ENCODE data around the gene CCDC148.
"Not testable (repeated sequence)": the region's sequence is repeated elsewhere in the genome, so short reads cannot be mapped to it uniquely, and the experiment has no call there.

The CCDC148 gene

GRCh38 chr2:158357699-158358098, 98.9 kb downstream of the CCDC148 start:
- DNase-seq (ENCODE audit: low read depth, low spot score), result no peak

DNA sequence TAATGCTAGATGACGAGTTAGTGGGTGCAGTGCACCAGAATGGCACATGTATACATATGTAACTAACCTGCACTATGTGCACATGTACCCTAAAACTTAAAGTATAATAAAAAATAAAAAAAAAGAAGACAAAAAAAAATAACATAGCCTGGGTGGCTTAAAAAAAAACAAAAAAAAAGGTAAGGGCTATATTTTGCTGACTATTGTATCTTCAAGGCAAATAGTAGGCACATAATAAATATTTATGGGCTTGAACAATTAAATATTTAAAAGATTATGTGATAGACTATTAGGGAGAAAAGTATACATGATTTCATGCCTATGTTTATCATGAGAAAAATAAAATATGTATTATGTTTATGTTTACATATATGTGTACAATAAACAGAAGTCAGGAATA, 99.4 kb downstream of the CCDC148 start:
- no peak for DNase-seq (ENCODE audit: low read depth, low spot score)

DNA sequence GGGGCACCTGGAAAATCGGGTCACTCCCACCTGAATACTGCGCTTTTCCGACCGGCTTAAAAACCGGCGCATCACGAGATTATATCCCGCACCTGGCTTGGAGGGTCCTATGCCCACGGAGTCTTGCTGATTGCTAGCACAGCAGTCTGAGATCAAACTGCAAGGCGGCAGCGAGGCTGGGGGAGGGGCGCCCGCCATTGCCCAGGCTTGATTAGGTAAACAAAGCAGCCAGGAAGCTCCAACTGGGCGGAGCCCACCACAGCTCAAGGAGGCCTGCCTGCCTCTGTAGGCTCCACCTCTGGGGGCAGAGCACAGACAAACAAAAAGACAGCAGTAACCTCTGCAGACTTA, 105.1 kb downstream of the CCDC148 start:
- peak; percentile 11 for DNase-seq (ENCODE audit: low read depth, low spot score)

DNA sequence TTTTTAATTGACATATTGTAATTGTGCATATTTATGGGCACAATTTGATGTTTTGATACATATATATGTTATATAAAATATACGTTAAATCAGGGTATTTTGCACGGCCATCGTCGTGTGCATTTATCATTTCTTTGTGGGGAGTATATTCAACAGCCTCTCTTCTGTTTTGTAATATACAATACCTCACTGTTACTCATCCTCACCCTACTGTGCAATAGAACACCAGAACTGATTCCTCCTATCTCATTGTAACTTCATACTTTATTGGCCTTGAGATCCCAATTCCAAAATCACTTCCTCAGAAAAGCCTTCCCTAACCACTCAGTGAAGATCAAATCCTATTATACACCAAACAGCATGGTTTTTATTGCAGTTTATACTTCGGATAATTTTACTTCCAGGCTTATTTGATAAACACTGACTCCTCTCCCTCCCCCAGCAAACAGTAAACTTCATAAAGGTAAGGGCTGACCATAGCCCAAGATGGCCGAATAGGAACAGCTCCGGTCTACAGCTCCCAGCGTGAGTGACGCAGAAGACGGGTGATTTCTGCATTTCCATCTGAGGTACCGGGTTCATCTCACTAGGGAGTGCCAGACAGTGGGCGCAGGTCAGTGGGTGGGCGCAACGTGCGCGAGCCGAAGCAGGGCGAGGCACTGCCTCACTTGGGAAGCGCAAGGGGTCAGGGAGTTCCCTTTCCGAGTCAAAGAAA, 105.6 kb downstream of the CCDC148 start:
- DNase-seq (ENCODE audit: low read depth, low spot score), result peak; percentile 30

- no peak for DNase-seq (ENCODE audit: low read depth, low spot score)
Measured at GRCh38 chr2:158346032-158346431, 110.5 kb downstream of the CCDC148 start.

GRCh38 chr2:158339513-158339912, 117.0 kb downstream of the CCDC148 start:
- no peak for DNase-seq (ENCODE audit: low read depth, low spot score)

GRCh38 chr2:158337018-158337417, 119.5 kb downstream of the CCDC148 start:
- DNase-seq (ENCODE audit: low read depth, low spot score), result no peak

DNA sequence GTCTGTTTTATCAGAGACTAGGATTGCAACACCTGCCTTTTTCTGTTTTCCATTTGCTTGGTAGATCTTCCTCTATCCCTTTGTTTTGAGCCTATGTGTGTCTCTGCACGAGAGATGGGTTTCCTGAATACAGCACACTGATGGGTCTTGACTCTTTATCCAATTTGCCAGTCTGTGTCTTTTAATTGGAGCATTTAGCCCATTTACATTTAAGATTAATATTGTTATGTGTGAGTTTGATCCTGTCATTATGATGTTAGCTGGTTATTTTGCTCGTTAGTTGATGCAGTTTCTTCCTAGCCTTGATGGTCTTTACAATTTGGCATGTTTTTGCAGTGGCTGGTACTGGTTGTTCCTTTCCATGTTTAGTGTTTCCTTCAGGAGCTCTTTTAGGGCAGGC, 124.8 kb downstream of the CCDC148 start:
- DNase-seq (ENCODE audit: low read depth, low spot score), result not testable (repeated sequence)

DNA sequence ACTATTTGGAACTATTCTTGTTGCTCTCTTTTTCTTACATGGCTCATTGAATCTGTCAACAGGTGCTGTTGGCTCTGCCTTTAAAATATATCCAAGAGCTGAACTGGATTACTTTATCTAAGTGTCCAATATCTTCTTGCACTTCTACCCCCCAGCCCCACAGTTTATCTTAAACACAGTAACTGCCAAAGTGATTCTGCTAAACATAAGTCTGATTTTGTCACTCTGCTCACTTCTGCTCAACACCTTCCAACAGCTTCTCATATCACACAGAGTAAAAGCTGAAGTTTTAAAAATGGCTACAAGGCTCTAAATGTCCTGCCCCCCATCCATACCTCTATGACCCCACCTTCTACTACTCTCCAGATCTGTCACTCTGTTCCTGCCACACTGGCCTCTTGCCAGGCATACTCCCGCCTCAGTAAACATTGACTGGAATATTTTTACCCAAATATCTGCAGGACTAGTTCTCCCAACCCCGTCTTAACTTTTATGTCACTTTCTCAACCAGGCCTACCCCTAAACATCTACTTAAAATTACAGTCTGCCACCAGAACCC, 130.7 kb downstream of the CCDC148 start:
- DNase-seq (ENCODE audit: low read depth, low spot score), result no peak

DNA sequence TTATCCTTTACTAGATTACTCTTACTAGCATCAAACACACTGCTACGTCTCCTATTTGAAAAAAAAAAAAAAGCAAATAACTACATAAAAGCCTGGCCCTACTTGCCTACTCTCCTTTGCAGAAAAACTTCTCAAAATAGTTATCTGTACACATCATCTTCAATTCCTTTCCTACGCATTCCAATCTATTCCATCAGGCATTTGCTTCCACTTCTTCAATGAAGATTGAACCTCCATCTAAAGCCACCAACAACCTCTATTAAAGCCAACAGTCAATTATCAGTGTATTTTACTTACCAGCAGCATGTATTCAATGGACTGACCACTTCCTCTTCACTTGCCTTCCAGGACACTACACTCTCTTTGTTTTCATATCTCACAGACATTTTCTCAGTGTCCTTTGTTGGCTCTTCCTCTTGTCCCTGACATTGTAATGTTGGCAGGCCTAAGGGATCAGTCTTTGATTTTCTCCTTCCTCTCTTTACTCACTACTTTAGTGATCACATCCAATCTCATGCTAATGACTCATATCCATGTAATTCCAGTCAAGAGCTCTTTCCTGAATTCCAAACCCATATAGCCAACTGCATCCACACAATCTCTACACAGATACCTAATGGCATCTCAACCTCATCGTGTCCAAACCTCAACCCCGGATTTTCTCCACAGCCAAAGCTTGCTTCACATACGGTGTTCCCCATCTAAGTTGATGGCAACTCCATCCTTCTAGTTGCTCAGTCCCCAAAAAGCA, 131.3 kb downstream of the CCDC148 start:
- no peak for DNase-seq (ENCODE audit: low read depth, low spot score)

- no peak for DNase-seq (ENCODE audit: low read depth, low spot score)
Measured at GRCh38 chr2:158323381-158323780, 133.2 kb downstream of the CCDC148 start.

GRCh38 chr2:158321264-158321663, 135.3 kb downstream of the CCDC148 start:
- no peak for DNase-seq (ENCODE audit: low read depth, low spot score)

- peak; percentile 32 for DNase-seq (ENCODE audit: low read depth, low spot score)
Measured at GRCh38 chr2:158319269-158319668, 137.3 kb downstream of the CCDC148 start.

- DNase-seq (ENCODE audit: low read depth, low spot score), result no peak
Measured at GRCh38 chr2:158317642-158318041, 138.9 kb downstream of the CCDC148 start.

GRCh38 chr2:158315803-158316414, 140.6 kb downstream of the CCDC148 start:
- DNase-seq (ENCODE audit: low read depth, low spot score), result no peak

DNA sequence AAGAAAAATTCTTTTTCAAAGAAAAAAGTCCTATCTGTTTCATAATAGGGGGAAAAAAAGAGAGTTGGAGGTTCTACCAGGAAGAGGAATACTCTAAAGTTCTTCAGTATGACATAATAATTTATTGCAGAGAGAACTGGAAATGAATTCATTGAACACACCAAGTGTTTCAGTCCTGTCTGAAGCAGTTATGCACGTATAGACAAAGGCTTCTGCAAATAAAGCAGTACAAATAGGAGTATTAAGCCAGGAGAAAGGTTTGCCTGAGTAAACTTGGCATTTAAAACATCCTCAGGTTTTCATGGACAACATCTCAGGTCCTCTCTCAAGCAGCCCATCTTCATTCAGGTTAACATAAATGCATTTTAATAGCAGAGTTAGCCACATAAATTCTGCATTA, 141.6 kb downstream of the CCDC148 start:
- DNase-seq (ENCODE audit: low read depth, low spot score), result no peak

GRCh38 chr2:158313734-158314133, 142.8 kb downstream of the CCDC148 start:
- no peak for DNase-seq (ENCODE audit: low read depth, low spot score)

GRCh38 chr2:158312981-158313380, 143.6 kb downstream of the CCDC148 start:
- peak; percentile 23 for DNase-seq (ENCODE audit: low read depth, low spot score)

GRCh38 chr2:158310407-158310806, 146.1 kb downstream of the CCDC148 start:
- DNase-seq (ENCODE audit: low read depth, low spot score), result not testable (repeated sequence)

GRCh38 chr2:158305501-158305900, 151.1 kb downstream of the CCDC148 start:
- DNase-seq (ENCODE audit: low read depth, low spot score), result no peak

DNA sequence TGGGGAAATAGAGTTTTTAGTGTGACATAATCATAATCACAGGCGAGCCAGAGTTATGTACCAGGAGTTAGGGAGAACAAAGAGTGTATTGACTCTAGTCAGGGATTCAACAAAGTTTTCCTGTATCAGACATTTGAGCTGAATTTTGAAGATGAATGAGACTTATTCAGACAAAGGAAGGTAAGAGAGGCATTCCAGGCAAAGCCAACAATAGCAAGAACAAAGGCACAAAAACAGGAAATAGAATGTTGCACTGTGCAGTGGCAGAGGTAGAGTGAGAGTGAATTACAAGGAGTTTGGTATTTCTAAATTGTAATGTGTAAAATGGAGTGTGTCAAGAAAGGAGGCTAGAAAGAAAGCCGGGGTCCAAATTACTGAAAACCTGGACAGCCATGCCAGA, 156.2 kb downstream of the CCDC148 start:
- no peak for DNase-seq (ENCODE audit: low read depth, low spot score)

DNA sequence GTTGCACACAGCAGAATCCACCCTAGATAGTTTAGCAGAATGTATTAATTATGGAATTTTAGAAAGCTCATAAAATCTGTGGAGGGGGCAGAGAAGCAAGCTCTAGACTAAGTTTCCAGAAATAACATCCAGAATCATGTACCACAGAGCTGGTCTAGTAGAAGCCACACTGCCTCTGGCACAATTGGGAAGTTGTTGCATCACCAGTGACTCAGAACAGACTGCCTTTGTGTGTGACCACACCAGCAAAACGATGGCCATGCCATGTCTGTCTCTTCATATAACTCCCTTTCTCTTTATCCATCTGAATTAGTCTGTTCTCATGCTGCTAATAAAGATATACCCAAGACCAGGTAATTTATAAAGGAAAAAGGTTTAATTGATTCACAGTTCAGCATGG, 158.9 kb downstream of the CCDC148 start:
- no peak for DNase-seq (ENCODE audit: low read depth, low spot score)

GRCh38 chr2:158297120-158297519, 159.4 kb downstream of the CCDC148 start:
- DNase-seq (ENCODE audit: low read depth, low spot score), result no peak

Data from ELF-1 (cell line).